ENCODE results near the gene MAML2.
"Not testable (repeated sequence)": the region's sequence is repeated elsewhere in the genome, so short reads cannot be mapped to it uniquely, and the experiment has no call there.

The MAML2 gene

GRCh38 chr11:96271352-96271751 is 71.6 kb downstream of the MAML2 start:
- not testable (repeated sequence) for DNase-seq (ENCODE audit: low read depth in 2 of 2)

GRCh38 chr11:96268527-96268926 is 74.5 kb downstream of the MAML2 start:
- not testable (repeated sequence) for DNase-seq (ENCODE audit: low read depth in 2 of 2)

GRCh38 chr11:96267496-96268032 is 75.4 kb downstream of the MAML2 start:
- DNase-seq (ENCODE audit: low read depth in 2 of 2): peak in 1 of 2 donors; percentile 34

- DNase-seq (ENCODE audit: low read depth in 2 of 2): no peak
Measured at GRCh38 chr11:96267001-96267495, 75.9 kb downstream of the MAML2 start.

GRCh38 chr11:96265972-96266371 is 77.0 kb downstream of the MAML2 start:
- no peak for DNase-seq (ENCODE audit: low read depth in 2 of 2)

- DNase-seq (ENCODE audit: low read depth in 2 of 2): no peak
Measured at GRCh38 chr11:96265220-96265737, 77.7 kb downstream of the MAML2 start.

GRCh38 chr11:96264364-96264763 is 78.6 kb downstream of the MAML2 start:
- DNase-seq (ENCODE audit: low read depth in 2 of 2): no peak

GRCh38 chr11:96263238-96263763 is 79.7 kb downstream of the MAML2 start:
- DNase-seq (ENCODE audit: low read depth in 2 of 2): no peak

GRCh38 chr11:96260532-96260931 is 82.5 kb downstream of the MAML2 start:
- DNase-seq (ENCODE audit: low read depth in 2 of 2): no peak

- DNase-seq (ENCODE audit: low read depth in 2 of 2): no peak
Measured at GRCh38 chr11:96260067-96260511, 82.9 kb downstream of the MAML2 start.

- no peak for DNase-seq (ENCODE audit: low read depth in 2 of 2)
Measured at GRCh38 chr11:96259134-96259830, 83.7 kb downstream of the MAML2 start.

- DNase-seq (ENCODE audit: low read depth in 2 of 2): no peak
Measured at GRCh38 chr11:96257972-96258934, 84.7 kb downstream of the MAML2 start.

GRCh38 chr11:96257036-96257435 is 86.0 kb downstream of the MAML2 start:
- DNase-seq (ENCODE audit: low read depth in 2 of 2): no peak

GRCh38 chr11:96256215-96257011 is 86.6 kb downstream of the MAML2 start:
- no peak for DNase-seq (ENCODE audit: low read depth in 2 of 2)

- no peak for DNase-seq (ENCODE audit: low read depth in 2 of 2)
Measured at GRCh38 chr11:96254854-96255253, 88.1 kb downstream of the MAML2 start.

GRCh38 chr11:96254087-96254486 is 88.9 kb downstream of the MAML2 start:
- DNase-seq (ENCODE audit: low read depth in 2 of 2): no peak

GRCh38 chr11:96246718-96247552 is 96.1 kb downstream of the MAML2 start:
- no peak for DNase-seq (ENCODE audit: low read depth in 2 of 2)

- DNase-seq (ENCODE audit: low read depth in 2 of 2): peak; percentile 67 to 83
Measured at GRCh38 chr11:96242971-96243647, 99.9 kb downstream of the MAML2 start.

GRCh38 chr11:96242191-96242847 is 100.7 kb downstream of the MAML2 start:
- DNase-seq (ENCODE audit: low read depth in 2 of 2): no peak
